Activated naive CD4-positive, alpha-beta T cell treated with anti-CD3 and anti-CD28 coated beads, Interleukin-2, amount 50 U/mL, for 16 hours (primary cell): ENCODE measurements around the gene ULK1.
A peak's percentile ranks its signal among the peaks of the same experiment; 100 is the strongest.

ENCODE experiments used
- DNase-seq: peaks from one replicate; pipeline ENCODE4 v3.0.0-alpha.2; 2020

The ULK1 gene

GRCh38 chr12:131894313-131894860, at the start of gene ULK1:
Gene ULK1, plus strand, starts transcription at chr12:131894622. Its CDS starts 380 bp downstream, at chr12:131895002.
- peak; percentile 94 for DNase-seq

GRCh38 chr12:131844656-131845055, 49.8 kb upstream of the ULK1 start:
- DNase-seq = no peak

GRCh38 chr12:131845121-131845520, 49.3 kb upstream of the ULK1 start:
- DNase-seq = no peak

GRCh38 chr12:131847456-131847855, 47.0 kb upstream of the ULK1 start:
- DNase-seq = no peak

- no peak for DNase-seq
Observed at GRCh38 chr12:131848753-131849152, 45.7 kb upstream of the ULK1 start.

- no peak for DNase-seq
Observed at GRCh38 chr12:131849700-131850553, 44.5 kb upstream of the ULK1 start.

- no peak for DNase-seq
Observed at GRCh38 chr12:131850856-131851559, 43.4 kb upstream of the ULK1 start.

- DNase-seq = no peak
Observed at GRCh38 chr12:131851741-131852550, 42.5 kb upstream of the ULK1 start.

- DNase-seq = no peak
Observed at GRCh38 chr12:131852551-131853299, 41.7 kb upstream of the ULK1 start.

- no peak for DNase-seq
Observed at GRCh38 chr12:131853832-131854797, 40.3 kb upstream of the ULK1 start.

- no peak for DNase-seq
Observed at GRCh38 chr12:131854861-131855476, 39.5 kb upstream of the ULK1 start.

- no peak for DNase-seq
Observed at GRCh38 chr12:131855521-131856142, 38.8 kb upstream of the ULK1 start.

- no peak for DNase-seq
Observed at GRCh38 chr12:131856366-131857097, 37.9 kb upstream of the ULK1 start.

- no peak for DNase-seq
Observed at GRCh38 chr12:131857908-131858850, 36.2 kb upstream of the ULK1 start.

- DNase-seq = no peak
Observed at GRCh38 chr12:131860472-131861260, 33.8 kb upstream of the ULK1 start.

- DNase-seq = no peak
Observed at GRCh38 chr12:131861261-131862083, 33.0 kb upstream of the ULK1 start.
